Hematopoietic multipotent progenitor cell treated with erythropoietin and hydrocortisone succinate and interleukin-3 and kit ligand, for 15 days (in vitro differentiated cells): ENCODE data around the gene NAALADL1.

Experiments
- DNase-seq: peaks from one replicate; pipeline ENCODE4 v3.0.0-alpha.2; 2015; ENCODE audit warnings: low spot score

NAALADL1 gene

GRCh38 chr11:65083134-65083833 is 24.9 kb upstream of the NAALADL1 start:
- no peak for DNase-seq

DNA sequence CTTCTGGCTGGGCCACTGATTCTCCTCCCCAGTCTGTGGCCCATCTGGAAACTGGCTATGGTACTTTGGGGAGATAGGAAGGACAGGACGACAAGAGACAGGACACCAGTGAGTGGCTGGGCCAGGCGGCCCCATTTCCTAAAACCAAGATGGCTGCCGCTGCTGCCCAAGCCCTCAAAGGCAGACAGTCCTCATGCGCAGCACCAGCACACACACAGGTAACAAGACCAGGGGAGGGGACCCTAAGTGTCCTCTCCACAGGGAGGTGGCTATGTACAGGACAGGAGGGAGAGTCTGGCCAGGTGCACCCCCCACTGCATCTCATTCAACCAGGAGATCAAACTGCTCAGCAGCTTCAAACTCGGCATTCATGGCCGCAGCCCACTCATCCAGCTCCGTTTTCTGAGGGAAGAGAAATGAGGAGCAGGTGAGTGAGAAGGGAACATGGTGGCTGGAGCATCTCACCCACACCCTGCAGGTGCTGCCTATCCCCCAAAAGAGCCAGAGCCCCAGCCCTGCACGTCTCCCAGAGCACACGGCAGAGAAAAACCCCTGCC is 20.5 kb upstream of the NAALADL1 start:
- DNase-seq, result no peak

GRCh38 chr11:65078151-65078550 is 19.8 kb upstream of the NAALADL1 start:
- peak; percentile 65 for DNase-seq

DNA sequence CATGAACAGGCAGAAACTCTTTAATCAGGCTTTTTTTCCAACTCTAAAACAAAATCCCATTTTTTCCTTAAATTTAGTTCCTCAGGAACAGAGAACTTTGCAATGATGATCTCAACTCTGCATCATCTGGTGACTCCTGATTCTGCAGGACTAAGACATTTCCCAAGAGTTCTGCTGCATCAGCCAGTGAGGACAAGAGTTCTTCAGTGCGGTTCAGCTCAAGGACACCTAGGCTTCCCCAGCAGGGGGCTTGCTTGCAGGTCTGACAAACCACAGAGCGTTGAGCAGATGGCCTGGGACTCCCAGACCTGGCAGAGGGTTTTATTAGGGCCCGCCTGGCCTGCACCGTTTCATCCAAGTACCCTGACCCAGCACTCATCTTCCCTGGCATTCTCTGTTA is 19.1 kb upstream of the NAALADL1 start:
- no peak for DNase-seq

DNA sequence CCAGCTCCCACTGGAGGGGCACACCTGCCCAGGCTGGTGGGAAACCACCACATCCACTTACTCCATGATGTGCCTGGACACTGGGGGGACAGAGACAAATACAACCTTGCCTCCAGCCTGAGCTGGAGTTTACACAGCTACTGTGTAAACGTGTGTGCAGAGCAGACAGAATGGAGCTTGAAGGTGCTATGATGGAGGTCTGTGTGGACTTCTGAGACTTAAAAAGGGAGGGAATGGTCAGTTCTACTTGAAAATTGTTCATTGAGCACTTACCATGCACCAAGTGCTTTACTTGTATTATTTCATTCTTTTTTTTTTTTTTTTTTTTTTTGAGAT is 14.2 kb upstream of the NAALADL1 start:
- DNase-seq, result no peak

GRCh38 chr11:65071907-65072630 is 13.7 kb upstream of the NAALADL1 start:
- DNase-seq, result no peak

GRCh38 chr11:65069217-65069616 is 10.9 kb upstream of the NAALADL1 start:
- DNase-seq, result no peak

- no peak for DNase-seq
These were observed 9.1 kb upstream of the NAALADL1 start for GRCh38 chr11:65067446-65067845.

DNA sequence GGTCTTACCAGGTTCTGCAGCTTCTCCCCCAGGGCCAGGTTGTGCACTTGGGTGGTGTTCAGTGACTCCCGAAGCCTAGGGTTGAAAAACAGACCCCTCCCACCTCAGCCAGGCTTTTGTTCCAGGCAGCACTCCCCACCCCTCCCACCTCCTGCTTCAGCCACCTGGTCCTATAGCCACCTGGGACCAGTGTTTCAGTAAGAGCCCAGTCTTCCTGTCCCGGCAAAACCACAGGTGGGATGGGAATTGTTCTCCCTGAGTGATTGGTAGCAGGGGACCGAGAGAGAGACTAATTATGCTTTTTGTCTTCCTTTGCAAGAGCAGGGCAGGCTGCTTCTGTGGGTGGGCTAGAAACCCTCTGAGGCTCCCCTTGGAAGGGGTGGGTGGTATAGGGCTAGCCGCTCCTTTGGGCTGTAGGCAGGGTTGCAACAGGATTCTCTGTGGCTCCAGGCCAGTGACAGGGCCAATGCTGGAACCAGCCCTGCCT is 8.5 kb upstream of the NAALADL1 start:
- no peak for DNase-seq

- DNase-seq, result no peak
These were observed 8.0 kb upstream of the NAALADL1 start for GRCh38 chr11:65066315-65066714.

- DNase-seq, result no peak
These were observed 7.5 kb upstream of the NAALADL1 start for GRCh38 chr11:65065851-65066250.

- no peak for DNase-seq
These were observed 6.5 kb upstream of the NAALADL1 start for GRCh38 chr11:65064847-65065240.

GRCh38 chr11:65063532-65063931 is 5.2 kb upstream of the NAALADL1 start:
- DNase-seq, result no peak

DNA sequence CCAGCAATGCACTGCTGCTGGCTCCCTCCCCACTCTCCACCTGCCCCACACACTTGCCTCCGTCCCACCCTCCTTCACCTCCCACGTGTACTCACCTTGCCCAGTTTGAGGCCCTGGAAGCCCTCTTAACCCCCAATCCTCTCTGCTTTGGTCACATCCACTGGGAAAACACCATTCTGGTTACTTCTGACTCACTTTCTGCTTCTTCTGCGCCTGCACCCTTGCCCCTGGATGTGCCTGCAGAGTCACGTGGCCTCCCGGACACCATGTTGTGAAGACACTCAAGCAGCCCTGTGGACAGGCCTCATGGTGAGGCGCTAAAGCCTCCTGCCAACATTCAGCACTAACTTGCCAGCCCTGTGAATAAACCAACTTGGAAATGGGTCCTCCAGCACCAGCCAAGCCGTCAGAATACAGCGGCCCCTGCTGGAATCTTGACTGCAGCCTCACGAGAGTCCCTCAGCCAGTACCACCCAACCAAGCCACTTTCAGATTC is 2.6 kb upstream of the NAALADL1 start:
- DNase-seq, result peak; percentile 38

DNA sequence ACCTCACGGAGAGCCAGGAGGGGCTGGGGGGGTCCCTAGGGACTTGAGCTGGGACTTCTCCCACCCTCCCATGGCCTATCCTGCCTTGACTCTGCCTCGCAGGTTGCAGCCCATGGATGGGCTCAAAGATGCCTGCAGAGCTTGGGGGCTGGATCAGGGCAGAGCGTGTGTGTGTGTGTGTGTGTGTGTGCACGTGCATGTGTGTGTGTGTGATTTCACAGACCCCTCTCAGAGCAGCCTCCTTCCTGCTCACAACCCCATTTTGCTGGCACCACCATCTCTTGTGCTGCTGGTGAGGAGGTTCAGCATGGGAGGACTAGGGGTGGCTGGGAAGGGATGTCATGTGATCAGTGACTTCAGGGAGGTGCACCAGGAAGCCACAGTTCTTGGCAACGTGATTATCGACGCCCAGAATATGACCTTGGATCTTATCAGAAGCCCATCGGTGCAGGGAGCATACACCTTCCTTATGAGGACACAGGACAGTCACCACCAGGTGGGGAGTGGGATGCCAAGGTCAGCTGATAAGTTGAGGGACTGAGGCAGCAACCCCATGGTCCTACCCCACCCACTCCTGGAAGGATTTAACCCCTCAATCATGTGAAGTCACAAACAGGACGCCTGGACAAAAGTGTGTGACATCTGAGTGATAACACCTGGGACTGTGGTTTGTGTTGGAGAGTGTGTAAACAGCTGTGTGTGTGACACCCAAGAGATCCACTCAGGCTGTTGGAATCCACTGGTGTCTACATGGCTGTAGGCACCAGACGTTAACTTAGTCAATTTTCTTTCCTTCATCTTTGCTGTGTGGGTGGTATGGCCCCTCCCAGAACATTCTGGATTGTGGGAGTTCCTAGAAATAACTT is 1.8 kb upstream of the NAALADL1 start:
- no peak for DNase-seq

- no peak for DNase-seq
These were observed 1.2 kb upstream of the NAALADL1 start for GRCh38 chr11:65059523-65059922.

DNA sequence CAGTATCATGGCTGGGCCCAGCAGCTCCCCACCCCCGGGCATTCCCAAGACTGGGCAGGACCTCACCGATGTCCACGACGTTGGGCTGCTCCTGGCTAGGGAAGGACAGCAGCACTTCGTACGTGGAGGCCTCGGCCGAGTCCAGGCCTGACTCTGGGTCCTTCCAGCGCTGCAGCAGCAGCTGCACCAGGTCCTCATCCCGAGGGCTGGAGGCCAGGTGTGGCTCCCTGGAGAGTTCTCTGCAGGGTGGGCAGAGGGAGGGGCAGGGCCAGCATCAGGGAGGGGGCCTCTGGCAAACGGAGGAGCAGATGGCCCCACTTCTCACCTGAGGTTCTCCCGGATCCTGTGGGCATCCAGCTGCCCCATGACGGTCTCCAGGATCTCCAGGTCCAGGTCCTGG is 341 bp downstream of the NAALADL1 start:
- no peak for DNase-seq

- no peak for DNase-seq
These were observed 827 bp downstream of the NAALADL1 start for GRCh38 chr11:65057526-65057925.

DNA sequence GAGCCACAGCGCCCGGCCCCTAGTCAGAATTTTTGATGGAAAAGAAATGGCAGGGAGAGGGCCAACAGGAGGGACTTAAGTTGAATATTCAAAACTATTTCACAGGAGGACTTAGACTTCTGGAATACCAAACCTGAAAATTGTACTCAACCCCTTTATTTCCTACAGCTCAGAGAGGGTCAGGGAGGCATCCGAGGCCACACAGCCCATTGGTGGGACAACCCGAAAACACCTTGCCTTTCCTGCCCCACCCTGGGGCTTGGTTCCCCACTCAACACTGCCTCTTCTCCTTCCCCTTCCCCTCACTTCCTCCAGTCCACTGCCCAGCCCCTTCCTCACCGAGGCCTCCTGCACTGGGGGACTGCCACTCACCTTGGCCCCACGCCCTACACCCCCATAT is 1.4 kb downstream of the NAALADL1 start:
- DNase-seq, result no peak

- DNase-seq, result no peak
These were observed 2.8 kb downstream of the NAALADL1 start for GRCh38 chr11:65055538-65055937.

GRCh38 chr11:65053827-65054508 is 4.4 kb downstream of the NAALADL1 start:
- no peak for DNase-seq

GRCh38 chr11:65051398-65051858 is 6.9 kb downstream of the NAALADL1 start:
- DNase-seq, result no peak
